B cell (primary cell): ENCODE results near the gene GALNT10. TPM values are rescaled to one million over a fixed set of nuclear protein-coding genes. Genes with fewer than 3 reads are reported as not detected.

Source experiments
- ATAC-seq: fragments of 200-7000 bp; cut with Tn5 transposase; one replicate; pipeline ENCODE4 v1.10.0; 2021; ENCODE audit warnings: low read depth, mild to moderate bottlenecking, moderate number of reproducible peaks, moderate library complexity
- CTCF ChIA-PET: fragments of 350-600 bp; sonication (Branson Sonifier 250); formaldehyde crosslinking; loops from one replicate; lab custom pipeline; 2021; ENCODE audit warnings: antibody characterized with exemption, inconsistent platforms; lab: Charles Lee
- POLR2A ChIA-PET: fragments of 350-600 bp; sonication (Branson Sonifier 250); formaldehyde crosslinking; loops from one replicate; lab custom pipeline; 2021; ENCODE audit warnings: antibody characterized with exemption; lab: Charles Lee
- DNase-seq: peaks from one replicate; pipeline ENCODE4 v3.0.0; 2013
- H2AFZ ChIP-seq: 2 replicates; pipeline ENCODE4 v1.6.1; 2012; ENCODE audit warnings: mild to moderate bottlenecking, low read depth, low read length; ENCODE audit not compliant: insufficient read depth, poor library complexity, severe bottlenecking
- H3K27ac ChIP-seq, 2 donors: 1 replicate in 1 of 2; 2 replicates in 1 of 2; pipeline ENCODE4 v1.5.1; 2012 to 2013; ENCODE audit warnings: low read length in 2 of 2, mild to moderate bottlenecking in 2 of 2, moderate library complexity in 1 of 2
- H3K27me3 ChIP-seq, 4 experiments: fragments of 200-600 bp in 1 of 4; sonication (generic) in 1 of 4; replicated peaks in 1 of 4; 1 replicate in 2 of 4; 2 replicates in 2 of 4; pipeline versions ENCODE4 v1.6.1 to v1.7.0; 2013 to 2016; ENCODE audit warnings: low read length in 3 of 4, mild to moderate bottlenecking in 2 of 4, mixed read lengths in 1 of 4, moderate library complexity in 1 of 4; ENCODE audit not compliant: insufficient read depth in 4 of 4, control insufficient read depth in 3 of 4; ENCODE audit errors: control extremely low read depth in 1 of 4
- H3K36me3 ChIP-seq, 2 experiments: replicated peaks in 1 of 2; 1 replicate in 1 of 2; 2 replicates in 1 of 2; pipeline versions ENCODE4 v1.6.1 to v1.7.1; 2013; ENCODE audit warnings: low read length in 1 of 2; ENCODE audit not compliant: insufficient read depth in 2 of 2, control insufficient read depth in 1 of 2; ENCODE audit errors: control extremely low read depth in 1 of 2, extremely low read depth in 1 of 2
- H3K4me1 ChIP-seq, 2 donors: fragments of 200-600 bp in 1 of 2; sonication (generic) in 1 of 2; 1 replicate in 1 of 2; 2 replicates in 1 of 2; pipeline versions ENCODE4 v1.5.1 to v1.6.1; 2013 to 2017; ENCODE audit warnings: low read length in 2 of 2; ENCODE audit not compliant: control insufficient read depth in 2 of 2, insufficient read depth in 2 of 2
- H3K4me2 ChIP-seq: replicated peaks from 2 replicates; pipeline ENCODE3; 2012; ENCODE audit warnings: mild to moderate bottlenecking, low read depth, low read length; ENCODE audit not compliant: poor library complexity, severe bottlenecking
- H3K4me3 ChIP-seq, 5 experiments: fragments of 200-600 bp in 1 of 5; sonication (generic) in 1 of 5; 1 replicate in 3 of 5; 2 replicates in 2 of 5; pipeline versions ENCODE4 v1.5.1 to v1.7.0; 2011 to 2016; ENCODE audit warnings: low read length in 4 of 5, mild to moderate bottlenecking in 4 of 5, low read depth in 2 of 5, control low read depth in 1 of 5, moderate library complexity in 1 of 5; ENCODE audit not compliant: insufficient read depth in 1 of 5; ENCODE audit errors: control extremely low read depth in 1 of 5, extremely low read depth in 1 of 5
- H3K79me2 ChIP-seq: fragments of 200-600 bp; sonication (generic); one replicate; pipeline ENCODE4 v1.6.0; 2016; ENCODE audit warnings: low read length; ENCODE audit not compliant: control insufficient read depth, insufficient read depth
- H3K9ac ChIP-seq: fragments of 200-600 bp; sonication (generic); 2 replicates; pipeline ENCODE4 v1.6.1; 2017; ENCODE audit warnings: mild to moderate bottlenecking, low read length, moderate library complexity
- H3K9me3 ChIP-seq, 3 donors: one replicate each; pipeline versions ENCODE4 v1.6.1 to v1.7.1; 2013; ENCODE audit warnings: low read length in 2 of 3; ENCODE audit not compliant: control insufficient read depth in 2 of 3, insufficient read depth in 1 of 3; ENCODE audit errors: control extremely low read depth in 1 of 3
- H4K20me1 ChIP-seq: 2 replicates; pipeline ENCODE4 v1.6.0; 2012; ENCODE audit warnings: mild to moderate bottlenecking, low read length; ENCODE audit not compliant: insufficient read depth, control insufficient read depth, poor library complexity, severe bottlenecking
- H3K27ac Mint-ChIP-seq: one replicate; pipeline ENCODE4 v1.8.0; 2021; ENCODE audit warnings: mixed read lengths
- H3K27me3 Mint-ChIP-seq: one replicate; pipeline ENCODE4 v1.8.0; 2021; ENCODE audit warnings: mixed read lengths
- H3K4me1 Mint-ChIP-seq: one replicate; pipeline ENCODE4 v1.8.0; 2021; ENCODE audit warnings: mixed read lengths
- H3K4me3 Mint-ChIP-seq: one replicate; pipeline ENCODE4 v1.8.0; 2021; ENCODE audit warnings: mixed read lengths
- H3K9me3 Mint-ChIP-seq: one replicate; pipeline ENCODE4 v1.8.0; 2022; ENCODE audit warnings: mixed read lengths; ENCODE audit not compliant: insufficient read depth
- EZH2 ChIP-seq: IDR thresholded peaks from 2 replicates; pipeline ENCODE4 v1.6.1; 2012; ENCODE audit warnings: borderline replicate concordance, low read depth, mild to moderate bottlenecking, moderate library complexity, low read length; ENCODE audit not compliant: insufficient read depth, poor library complexity, severe bottlenecking
- WGBS: methylation state at CpG from one replicate; pipeline ENCODE4 v1.1.5; 2013; ENCODE audit warnings: missing lambda C conversion rate; ENCODE audit not compliant: insufficient coverage; 5-methylcytosine and 5-hydroxymethylcytosine counted together
- intact Hi-C: fragments of 100-400 bp; cut with micrococcal nuclease; formaldehyde crosslinking; loops from one replicate; pipeline ENCODE4 v1.10.0; 2022
- polyA plus RNA-seq: library from polyadenylated mRNA; depleted of rRNA; stranded (reverse); fragments of >200 nt; gene quantifications from 2 replicates; pipeline ENCODE4 v1.2.3, GENCODE V29; 2012
- total RNA-seq, 2 donors: library from RNA; stranded (reverse); fragments of 120-200 nt in 1 of 2; gene quantifications; 1 replicate in 1 of 2; 2 replicates in 1 of 2; pipeline versions ENCODE4 v1.2.3 to v1.2.4, GENCODE V29; 2013 to 2022
- TF ChIP-seq, protein P1 (sequence below): fragments of 200-600 bp; IDR thresholded peaks from one replicate; pipeline ENCODE4 v1.8.0; 2022; ENCODE audit warnings: antibody characterized with exemption, mild to moderate bottlenecking

The GALNT10 gene
- total and polyA plus RNA-seq, 2 donors (not counting 1 experiment from before 2014, with no cell fraction given), result 27.7 to 42.8 TPM

- Histone ChIP-seq H3K79me2 (peaks cover 16% of the 10 kb centered on the region), H3K9ac (no peak overlapping the region), H3K27me3 (no peaks in the 10 kb centered on the region), H2AFZ (no peak overlapping the region), H3K4me3 (no peak overlapping the region), H3K36me3 (peaks cover 3 to 36% of the 10 kb centered on the region in 2 experiments), H3K9me3 (peaks cover 0 to 5% (median 1%) of the 10 kb centered on the region in 3 donors), H3K27ac (no peak overlapping the region), H3K4me1 (peaks cover 17 to 19% of the 10 kb centered on the region in 2 donors), H4K20me1 (no peaks in the 10 kb centered on the region), H3K4me2 (no peak overlapping the region)
- H3K27me3 Mint-ChIP-seq, result no peaks in the 10 kb centered on the region
- H3K4me3 Mint-ChIP-seq, result no peak overlapping the region
- H3K4me1 Mint-ChIP-seq, result peaks cover 24% of the 10 kb centered on the region
- 100% methylated on average over 1 of the region's 3 CpGs for WGBS
- DNase-seq (no peak), ATAC-seq (no peak)
- no peaks in the 10 kb centered on the region for H3K9me3 Mint-ChIP-seq
- no peak overlapping the region for H3K27ac Mint-ChIP-seq
- TF ChIP-seq, protein P1, sequence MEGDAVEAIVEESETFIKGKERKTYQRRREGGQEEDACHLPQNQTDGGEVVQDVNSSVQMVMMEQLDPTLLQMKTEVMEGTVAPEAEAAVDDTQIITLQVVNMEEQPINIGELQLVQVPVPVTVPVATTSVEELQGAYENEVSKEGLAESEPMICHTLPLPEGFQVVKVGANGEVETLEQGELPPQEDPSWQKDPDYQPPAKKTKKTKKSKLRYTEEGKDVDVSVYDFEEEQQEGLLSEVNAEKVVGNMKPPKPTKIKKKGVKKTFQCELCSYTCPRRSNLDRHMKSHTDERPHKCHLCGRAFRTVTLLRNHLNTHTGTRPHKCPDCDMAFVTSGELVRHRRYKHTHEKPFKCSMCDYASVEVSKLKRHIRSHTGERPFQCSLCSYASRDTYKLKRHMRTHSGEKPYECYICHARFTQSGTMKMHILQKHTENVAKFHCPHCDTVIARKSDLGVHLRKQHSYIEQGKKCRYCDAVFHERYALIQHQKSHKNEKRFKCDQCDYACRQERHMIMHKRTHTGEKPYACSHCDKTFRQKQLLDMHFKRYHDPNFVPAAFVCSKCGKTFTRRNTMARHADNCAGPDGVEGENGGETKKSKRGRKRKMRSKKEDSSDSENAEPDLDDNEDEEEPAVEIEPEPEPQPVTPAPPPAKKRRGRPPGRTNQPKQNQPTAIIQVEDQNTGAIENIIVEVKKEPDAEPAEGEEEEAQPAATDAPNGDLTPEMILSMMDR, result no peak
- no peak for TF ChIP-seq EZH2
- ChIA-PET CTCF (interaction anchor here (1.3 kb wide), 1 partner anchor 103 kb away, joined by 3 read pairs; no protein-coding TSS in a partner anchor), POLR2A (interaction anchor here (0.6 kb wide), 1 partner anchor 227 kb away, joined by 4 read pairs; no protein-coding TSS in a partner anchor)
- intact Hi-C loops, result no loop called here
Measured at GRCh38 chr5:154301726-154302125, 111.2 kb downstream of the GALNT10 start.

- no peak for TF ChIP-seq EZH2
- TF ChIP-seq, protein P1, result no peak
- ChIA-PET CTCF (no interaction called here), POLR2A (interaction anchor here (0.6 kb wide), 1 partner anchor 227 kb away, joined by 4 read pairs; no protein-coding TSS in a partner anchor)
- H3K9ac ChIP-seq, result no peak overlapping the region
- peaks cover 3 to 32% of the 10 kb centered on the region in 2 experiments for H3K36me3 ChIP-seq
- no peak overlapping the region for H3K4me3 ChIP-seq
- intact Hi-C loops, result no loop called here
- no peak overlapping the region for H3K27ac ChIP-seq
- peaks cover 0 to 5% (median 1%) of the 10 kb centered on the region in 3 donors for H3K9me3 ChIP-seq
- Mint-ChIP-seq H3K27me3 (no peaks in the 10 kb centered on the region), H3K27ac (no peak overlapping the region), H3K4me1 (peaks cover 24% of the 10 kb centered on the region), H3K9me3 (no peaks in the 10 kb centered on the region), H3K4me3 (no peak overlapping the region)
- H3K4me1 ChIP-seq, result peaks cover 17 to 19% of the 10 kb centered on the region in 2 donors
- H4K20me1 ChIP-seq, result no peaks in the 10 kb centered on the region
- peaks cover 16% of the 10 kb centered on the region for H3K79me2 ChIP-seq
- DNase-seq (no peak), ATAC-seq (no peak)
- 99% methylated on average over 5 of the region's 5 CpGs for WGBS
- no peak overlapping the region for H2AFZ ChIP-seq
- H3K27me3 ChIP-seq, result no peaks in the 10 kb centered on the region
- H3K4me2 ChIP-seq, result no peak overlapping the region
Measured at GRCh38 chr5:154302161-154302560, 111.6 kb downstream of the GALNT10 start.
